Endothelial cell (in vitro differentiated cells): ENCODE data around the gene CAMTA1. TPM values are rescaled to one million over a fixed set of nuclear protein-coding genes. Genes with fewer than 3 reads are reported as not detected.

Experiments
- DNase-seq: peaks from one replicate; pipeline ENCODE4 v3.0.0; 2021; ENCODE audit warnings: low spot score
- H3K27ac Mint-ChIP-seq: one replicate; pipeline ENCODE4 v1.8.0; 2021; ENCODE audit warnings: mixed read lengths, inconsistent platforms; ENCODE audit not compliant: unreplicated experiment
- H3K27me3 Mint-ChIP-seq: one replicate; pipeline ENCODE4 v1.8.0; 2021; ENCODE audit warnings: mild to moderate bottlenecking, moderate library complexity, mixed read lengths, inconsistent platforms; ENCODE audit not compliant: unreplicated experiment
- H3K36me3 Mint-ChIP-seq: one replicate; pipeline ENCODE4 v1.8.0; 2021; ENCODE audit warnings: mild to moderate bottlenecking, low read depth, mixed read lengths, inconsistent platforms; ENCODE audit not compliant: unreplicated experiment
- H3K4me1 Mint-ChIP-seq: one replicate; pipeline ENCODE4 v1.8.0; 2021; ENCODE audit warnings: mild to moderate bottlenecking, mixed read lengths, inconsistent platforms; ENCODE audit not compliant: unreplicated experiment
- H3K4me3 Mint-ChIP-seq: one replicate; pipeline ENCODE4 v1.8.0; 2021; ENCODE audit warnings: mild to moderate bottlenecking, mixed read lengths, inconsistent platforms; ENCODE audit not compliant: unreplicated experiment
- H3K9me3 Mint-ChIP-seq: one replicate; pipeline ENCODE4 v1.8.0; 2021; ENCODE audit warnings: mixed read lengths, inconsistent platforms; ENCODE audit not compliant: unreplicated experiment
- total RNA-seq: library from RNA; stranded (reverse); fragmentation: NEBNext Ultra II Directional; extraction: Animal tissue kit (Norgen Biotek cat#: 25700); gene quantifications from one replicate; pipeline ENCODE4 v1.2.1, GENCODE V29; 2021; ENCODE audit not compliant: unreplicated experiment
- TF ChIP-seq, protein P1 (sequence below): fragments of 200-600 bp; sonication (generic); IDR thresholded peaks from one replicate; pipeline ENCODE4 v1.5.0; 2021; ENCODE audit warnings: antibody characterized with exemption; ENCODE audit not compliant: unreplicated experiment

CAMTA1 gene
- total RNA-seq, 1 donor from 2014 or later: 87.3 TPM

- Mint-ChIP-seq H3K36me3 (peaks cover 11% of the 10 kb centered on the region), H3K9me3 (peaks cover 4% of the 10 kb centered on the region), H3K27ac (peak overlapping the region; percentile 4), H3K27me3 (peaks cover 5% of the 10 kb centered on the region), H3K4me1 (peaks cover 73% of the 10 kb centered on the region), H3K4me3 (no peak overlapping the region)
- no peak for DNase-seq
- TF ChIP-seq, protein P1, sequence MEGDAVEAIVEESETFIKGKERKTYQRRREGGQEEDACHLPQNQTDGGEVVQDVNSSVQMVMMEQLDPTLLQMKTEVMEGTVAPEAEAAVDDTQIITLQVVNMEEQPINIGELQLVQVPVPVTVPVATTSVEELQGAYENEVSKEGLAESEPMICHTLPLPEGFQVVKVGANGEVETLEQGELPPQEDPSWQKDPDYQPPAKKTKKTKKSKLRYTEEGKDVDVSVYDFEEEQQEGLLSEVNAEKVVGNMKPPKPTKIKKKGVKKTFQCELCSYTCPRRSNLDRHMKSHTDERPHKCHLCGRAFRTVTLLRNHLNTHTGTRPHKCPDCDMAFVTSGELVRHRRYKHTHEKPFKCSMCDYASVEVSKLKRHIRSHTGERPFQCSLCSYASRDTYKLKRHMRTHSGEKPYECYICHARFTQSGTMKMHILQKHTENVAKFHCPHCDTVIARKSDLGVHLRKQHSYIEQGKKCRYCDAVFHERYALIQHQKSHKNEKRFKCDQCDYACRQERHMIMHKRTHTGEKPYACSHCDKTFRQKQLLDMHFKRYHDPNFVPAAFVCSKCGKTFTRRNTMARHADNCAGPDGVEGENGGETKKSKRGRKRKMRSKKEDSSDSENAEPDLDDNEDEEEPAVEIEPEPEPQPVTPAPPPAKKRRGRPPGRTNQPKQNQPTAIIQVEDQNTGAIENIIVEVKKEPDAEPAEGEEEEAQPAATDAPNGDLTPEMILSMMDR: no peak
These were observed 126.0 kb downstream of the CAMTA1 start for GRCh38 chr1:6911021-6911941.

DNA sequence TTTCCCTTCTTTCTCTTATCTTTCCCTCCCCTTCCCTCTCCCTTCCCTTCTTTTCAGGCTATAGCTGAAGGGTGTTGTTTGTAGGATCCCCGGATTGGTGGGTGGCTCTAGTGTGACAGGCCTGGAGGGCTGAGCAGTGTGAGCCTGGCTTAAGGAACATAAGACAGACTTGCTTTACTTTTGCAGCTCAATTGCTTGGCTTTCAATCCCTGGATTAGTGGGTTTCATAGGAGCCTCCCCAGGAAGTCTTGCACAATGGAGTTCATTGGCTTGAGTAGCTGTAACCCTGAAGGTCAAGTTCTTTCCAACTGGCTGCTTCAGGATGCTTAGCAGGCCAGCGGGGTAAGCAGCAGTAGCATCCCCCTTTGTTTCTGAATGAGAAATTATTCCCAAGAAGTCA is 126.7 kb downstream of the CAMTA1 start:
- Mint-ChIP-seq H3K9me3 (peaks cover 4% of the 10 kb centered on the region), H3K36me3 (peaks cover 11% of the 10 kb centered on the region), H3K4me1 (peaks cover 66% of the 10 kb centered on the region), H3K27me3 (peaks cover 7% of the 10 kb centered on the region), H3K27ac (no peak overlapping the region), H3K4me3 (no peak overlapping the region)
- TF ChIP-seq, protein P1: no peak
- DNase-seq: no peak

DNA sequence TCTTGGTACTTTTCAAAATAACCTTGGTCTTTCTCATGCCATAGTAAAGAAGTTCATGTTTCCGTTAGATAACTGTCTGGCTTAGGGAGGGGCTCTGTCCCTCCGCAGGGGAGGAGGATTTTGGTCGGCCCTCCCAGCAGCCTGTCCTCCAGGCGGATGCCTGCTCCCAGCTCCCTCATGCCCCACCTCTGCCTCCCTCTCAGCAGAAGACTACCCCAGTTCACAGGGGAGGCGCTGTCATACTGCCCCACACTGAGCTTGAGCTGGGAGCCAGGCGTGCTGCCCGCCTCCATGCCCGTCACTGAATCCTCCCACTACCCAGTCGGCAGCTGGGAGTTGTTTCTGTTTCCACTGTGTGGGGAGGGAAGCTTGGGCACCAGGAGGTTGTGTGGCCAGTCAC is 127.3 kb downstream of the CAMTA1 start:
- Mint-ChIP-seq H3K36me3 (peaks cover 11% of the 10 kb centered on the region), H3K4me3 (no peak overlapping the region), H3K27ac (no peak overlapping the region), H3K4me1 (peaks cover 62% of the 10 kb centered on the region), H3K9me3 (peaks cover 4% of the 10 kb centered on the region), H3K27me3 (peaks cover 7% of the 10 kb centered on the region)
- TF ChIP-seq, protein P1: no peak
- no peak for DNase-seq

DNA sequence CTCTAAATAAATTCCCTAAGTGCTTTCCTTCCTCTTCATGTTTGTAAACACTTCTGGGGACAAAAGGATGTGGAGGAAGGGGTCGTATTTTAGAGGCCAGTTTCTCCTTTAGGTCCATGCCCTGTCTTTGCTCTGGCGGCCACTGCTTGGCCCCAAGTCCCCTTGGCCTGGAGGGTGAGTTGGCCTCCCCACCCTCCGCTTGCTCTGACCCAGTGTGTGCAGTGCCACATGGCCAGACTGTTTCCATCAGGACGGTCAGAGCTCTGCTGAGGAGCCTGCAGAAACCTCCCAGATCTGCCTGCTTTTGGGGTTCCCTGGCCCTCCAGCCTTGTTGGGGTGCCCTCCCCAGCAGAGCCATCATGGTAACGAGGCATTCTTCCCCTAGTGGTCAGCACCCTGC is 127.8 kb downstream of the CAMTA1 start:
- peaks cover 5% of the 10 kb centered on the region for H3K27me3 Mint-ChIP-seq
- TF ChIP-seq, protein P1: no peak
- H3K36me3 Mint-ChIP-seq: peaks cover 8% of the 10 kb centered on the region
- H3K4me1 Mint-ChIP-seq: peaks cover 57% of the 10 kb centered on the region
- H3K9me3 Mint-ChIP-seq: peaks cover 4% of the 10 kb centered on the region
- no peak overlapping the region for H3K27ac Mint-ChIP-seq
- H3K4me3 Mint-ChIP-seq: no peak overlapping the region
- no peak for DNase-seq

- H3K4me3 Mint-ChIP-seq: no peak overlapping the region
- H3K36me3 Mint-ChIP-seq: peaks cover 4% of the 10 kb centered on the region
- peaks cover 4% of the 10 kb centered on the region for H3K9me3 Mint-ChIP-seq
- H3K27me3 Mint-ChIP-seq: peaks cover 5% of the 10 kb centered on the region
- TF ChIP-seq, protein P1: no peak
- H3K4me1 Mint-ChIP-seq: peaks cover 49% of the 10 kb centered on the region
- H3K27ac Mint-ChIP-seq: no peak overlapping the region
- no peak for DNase-seq
These were observed 129.5 kb downstream of the CAMTA1 start for GRCh38 chr1:6914706-6915105.
